HepG2 (cell line): Measurements from ENCODE around the gene ZACN. TPM values are rescaled to one million over a fixed set of nuclear protein-coding genes. Genes with fewer than 3 reads are reported as not detected.

Experiments
- BCLAF1 ChIP-seq: fragments of 450-650 bp; IDR thresholded peaks from 2 replicates; pipeline ENCODE4 v1.6.1; 2017; ENCODE audit warnings: mild to moderate bottlenecking
- CCAR2 ChIP-seq: fragments of 200-400 bp; formaldehyde crosslinking; optimal IDR thresholded peaks from 2 replicates; pipeline ENCODE3; 2018; ENCODE audit warnings: low read depth, mild to moderate bottlenecking, low read length, moderate library complexity
- CCDC6 ChIP-seq: sonication (generic); formaldehyde crosslinking; IDR thresholded peaks from 2 replicates; pipeline ENCODE4 v1.8.1; 2022; ENCODE audit warnings: mild to moderate bottlenecking, missing genetic modification reagents, moderate library complexity
- EP300 ChIP-seq, 3 experiments: sonication (generic) in 1 of 3; formaldehyde crosslinking in 1 of 3; IDR thresholded peaks; 2 replicates each; pipeline versions ENCODE4 v1.5.1 to v1.6.1; 2011 to 2020; ENCODE audit warnings: low read depth in 2 of 3, low read length in 2 of 3, borderline replicate concordance in 1 of 3, improper control_type of control experiment in 1 of 3, mild to moderate bottlenecking in 1 of 3, missing genetic modification reagents in 1 of 3, moderate library complexity in 1 of 3
- ESRRA ChIP-seq: sonication (generic); formaldehyde crosslinking; IDR thresholded peaks from 2 replicates; pipeline ENCODE4 v1.5.1; 2020; ENCODE audit warnings: mild to moderate bottlenecking, low read depth, missing genetic modification reagents
- GABPB1 ChIP-seq: IDR thresholded peaks from 2 replicates; pipeline ENCODE4 v1.6.1; 2016; ENCODE audit warnings: mild to moderate bottlenecking, missing genetic modification reagents, moderate library complexity, missing compliant biosample characterization
- KLF11 ChIP-seq: IDR thresholded peaks from 2 replicates; pipeline ENCODE4 v1.6.1; 2016; ENCODE audit warnings: missing compliant biosample characterization
- MXD3 ChIP-seq: IDR thresholded peaks from 2 replicates; pipeline ENCODE4 v1.6.1; 2016; ENCODE audit warnings: mild to moderate bottlenecking, missing biosample characterization, missing genetic modification reagents
- PAF1 ChIP-seq: IDR thresholded peaks from 2 replicates; pipeline ENCODE4 v1.6.1; 2016; ENCODE audit warnings: missing genetic modification reagents, missing compliant biosample characterization
- PREB ChIP-seq: sonication (generic); formaldehyde crosslinking; IDR thresholded peaks from 2 replicates; pipeline ENCODE4 v1.4.0; 2020; ENCODE audit warnings: missing genetic modification reagents
- RAD21 ChIP-seq: fragments of 450-650 bp; formaldehyde crosslinking; IDR thresholded peaks from 2 replicates; pipeline ENCODE4 v1.5.0; 2020; ENCODE audit warnings: mild to moderate bottlenecking
- SMC3 ChIP-seq: IDR thresholded peaks from 2 replicates; pipeline ENCODE4 v1.6.1; 2011; ENCODE audit warnings: low read length, improper control_type of control experiment
- TEF ChIP-seq: sonication (generic); formaldehyde crosslinking; IDR thresholded peaks from 2 replicates; pipeline ENCODE4 v1.5.0; 2020; ENCODE audit warnings: missing genetic modification reagents
- TFAP4 ChIP-seq: sonication (generic); IDR thresholded peaks from 2 replicates; pipeline ENCODE4 v1.6.1; 2016; ENCODE audit warnings: low read depth, borderline replicate concordance
- TP53 ChIP-seq: sonication (generic); formaldehyde crosslinking; conservative IDR thresholded peaks from 2 replicates; pipeline ENCODE4 v1.4.0; 2020; ENCODE audit warnings: missing genetic modification reagents
- ZNF703 ChIP-seq: sonication (generic); formaldehyde crosslinking; IDR thresholded peaks from 2 replicates; pipeline ENCODE4 v1.5.1; 2020; ENCODE audit warnings: missing genetic modification reagents, mild to moderate bottlenecking, moderate library complexity, borderline replicate concordance
- ZNF816 ChIP-seq: sonication (generic); formaldehyde crosslinking; IDR thresholded peaks from 2 replicates; pipeline ENCODE4 v1.8.0; 2022; ENCODE audit warnings: missing genetic modification reagents, mild to moderate bottlenecking, borderline replicate concordance
- ZNF841 ChIP-seq: sonication (generic); formaldehyde crosslinking; IDR thresholded peaks from 2 replicates; pipeline ENCODE4 v1.8.1; 2023; ENCODE audit warnings: missing genetic modification reagents, borderline replicate concordance
- polyA plus RNA-seq, 8 experiments: library from polyadenylated mRNA; depleted of rRNA in 3 of 8; stranded (reverse) in 7 of 8; unstranded in 1 of 8; fragments of >200 nt; fragmentation: Illumina TruSeq in 4 of 8; extraction: Trizol in 4 of 8; gene quantifications; 2 replicates each; pipeline versions ENCODE4 v1.2.1 to v1.2.3, GENCODE V29; 2011 to 2016; ENCODE audit warnings: low read depth in 4 of 8, missing spikeins in 1 of 8, mixed read lengths in 1 of 8; ENCODE audit not compliant: insufficient read depth in 1 of 8
- total RNA-seq, 5 experiments: library from RNA; depleted of rRNA; stranded (reverse); fragments of >200 nt; fragmentation: Illumina TruSeq; extraction: Trizol; gene quantifications; 2 replicates each; pipeline ENCODE4 v1.2.3, GENCODE V29; 2016; ENCODE audit warnings: low read depth in 1 of 5
- TF ChIP-seq, protein P1 (sequence below): sonication (generic); formaldehyde crosslinking; IDR thresholded peaks from 2 replicates; pipeline ENCODE4 v1.5.0; 2020; ENCODE audit warnings: mild to moderate bottlenecking, missing genetic modification reagents

The ZACN gene
- total and polyA plus RNA-seq, 2 of the 13 experiments (the other 11 are each of a cell fraction or from before 2014, with no cell fraction given), result 0.11 to 0.15 TPM

GRCh38 chr17:76103274-76104139 is 24.5 kb downstream of the ZACN start, which contains the start of gene EXOC7 (continued):
- TF ChIP-seq BCLAF1, result no peak
- no peak; the same call in 1 of the 2 replicates for TF ChIP-seq KLF11 (CRISPR knock-in tag)
- TF ChIP-seq CCAR2, result no peak
- no peak for TF ChIP-seq PAF1
- TF ChIP-seq SMC3, result no peak
- TF ChIP-seq EP300 (IDR thresholded peaks at IDR 0.05; ENCODE audit: low read depth in 2 of 2, low read length in 2 of 2), result peak; percentile 9 to 17; a peak in 1 of 4 replicates
- TF ChIP-seq EP300 (CRISPR knock-in tag; IDR thresholded peaks at IDR 0.05; ENCODE audit: borderline replicate concordance), result 0 out of 2 replicates have a peak, but pooled peaks have one; percentile 10
- TF ChIP-seq TP53, result no peak
- TF ChIP-seq ZNF703 (CRISPR knock-in tag), result peak; percentile 77; the same call in 1 of the 2 replicates
- TF ChIP-seq, protein P1, sequence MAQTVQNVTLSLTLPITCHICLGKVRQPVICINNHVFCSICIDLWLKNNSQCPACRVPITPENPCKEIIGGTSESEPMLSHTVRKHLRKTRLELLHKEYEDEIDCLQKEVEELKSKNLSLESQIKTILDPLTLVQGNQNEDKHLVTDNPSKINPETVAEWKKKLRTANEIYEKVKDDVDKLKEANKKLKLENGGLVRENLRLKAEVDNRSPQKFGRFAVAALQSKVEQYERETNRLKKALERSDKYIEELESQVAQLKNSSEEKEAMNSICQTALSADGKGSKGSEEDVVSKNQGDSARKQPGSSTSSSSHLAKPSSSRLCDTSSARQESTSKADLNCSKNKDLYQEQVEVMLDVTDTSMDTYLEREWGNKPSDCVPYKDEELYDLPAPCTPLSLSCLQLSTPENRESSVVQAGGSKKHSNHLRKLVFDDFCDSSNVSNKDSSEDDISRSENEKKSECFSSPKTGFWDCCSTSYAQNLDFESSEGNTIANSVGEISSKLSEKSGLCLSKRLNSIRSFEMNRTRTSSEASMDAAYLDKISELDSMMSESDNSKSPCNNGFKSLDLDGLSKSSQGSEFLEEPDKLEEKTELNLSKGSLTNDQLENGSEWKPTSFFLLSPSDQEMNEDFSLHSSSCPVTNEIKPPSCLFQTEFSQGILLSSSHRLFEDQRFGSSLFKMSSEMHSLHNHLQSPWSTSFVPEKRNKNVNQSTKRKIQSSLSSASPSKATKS (CRISPR knock-in tag), result no peak
- no peak; the same call in none of the 2 replicates for TF ChIP-seq ESRRA (CRISPR knock-in tag)
- TF ChIP-seq TEF (CRISPR knock-in tag), result no peak
- no peak for TF ChIP-seq PREB (CRISPR knock-in tag)
- TF ChIP-seq GABPB1 (CRISPR knock-in tag), result peak; percentile 96
- TF ChIP-seq CCDC6 (CRISPR knock-in tag), result no peak; the same call in none of the 2 replicates
- TF ChIP-seq RAD21, result no peak
- TF ChIP-seq ZNF816 (CRISPR knock-in tag), result peak; percentile 97
- peak; percentile 80 for TF ChIP-seq MXD3
- no peak for TF ChIP-seq TFAP4
- TF ChIP-seq ZNF841, result no peak
